H9 (cell line): Measurements from ENCODE around the gene ADAMTSL3. TPM values are rescaled to one million over a fixed set of nuclear protein-coding genes. Genes with fewer than 3 reads are reported as not detected.

Experiments used
- DNase-seq: peaks from one replicate; pipeline ENCODE4 v3.0.0-alpha.2; 2017
- H2AFZ ChIP-seq: one replicate; pipeline ENCODE4 v1.6.1; 2013; ENCODE audit warnings: mild to moderate bottlenecking, low read length, control low read depth, moderate library complexity
- H2AK5ac ChIP-seq: 2 replicates; pipeline ENCODE4 v1.6.1; 2013; ENCODE audit warnings: low read length, control low read depth, mixed read lengths; ENCODE audit not compliant: insufficient read length
- H2BK120ac ChIP-seq: one replicate; pipeline ENCODE4 v1.6.1; 2013; ENCODE audit warnings: low read depth, mild to moderate bottlenecking, low read length, control low read depth, inconsistent platforms; ENCODE audit not compliant: poor library complexity, severe bottlenecking
- H2BK12ac ChIP-seq: 2 replicates; pipeline ENCODE4 v1.6.1; 2013; ENCODE audit warnings: low read length, control low read depth, mixed read lengths, low read depth; ENCODE audit not compliant: insufficient read length
- H2BK15ac ChIP-seq: 2 replicates; pipeline ENCODE4 v1.6.1; 2013; ENCODE audit warnings: low read depth, low read length, control low read depth
- H2BK20ac ChIP-seq: one replicate; pipeline ENCODE4 v1.6.1; 2013; ENCODE audit warnings: low read depth, mild to moderate bottlenecking, low read length, control low read depth, inconsistent platforms; ENCODE audit not compliant: poor library complexity, severe bottlenecking
- H2BK5ac ChIP-seq: 2 replicates; pipeline ENCODE4 v1.6.1; 2013; ENCODE audit warnings: low read length, control low read depth, mixed read lengths; ENCODE audit not compliant: insufficient read length
- H3K14ac ChIP-seq: 2 replicates; pipeline ENCODE4 v1.6.1; 2013; ENCODE audit warnings: low read length, control low read depth; ENCODE audit not compliant: insufficient read depth
- H3K18ac ChIP-seq: 2 replicates; pipeline ENCODE4 v1.6.1; 2013; ENCODE audit warnings: low read depth, mild to moderate bottlenecking, mixed read lengths, low read length, control low read depth; ENCODE audit not compliant: insufficient read length
- H3K23ac ChIP-seq: 2 replicates; pipeline ENCODE4 v1.6.1; 2013; ENCODE audit warnings: low read length, control low read depth, mixed read lengths, low read depth; ENCODE audit not compliant: insufficient read length
- H3K23me2 ChIP-seq: 2 replicates; pipeline ENCODE4 v1.6.1; 2013; ENCODE audit warnings: low read depth, mild to moderate bottlenecking, mixed read lengths, low read length, control low read depth; ENCODE audit not compliant: insufficient read length, poor library complexity, severe bottlenecking
- H3K27ac ChIP-seq: 2 replicates; pipeline ENCODE4 v1.5.1; 2013; ENCODE audit warnings: low read length, control low read depth, mixed read lengths, low read depth; ENCODE audit not compliant: insufficient read length
- H3K27me3 ChIP-seq: 2 replicates; pipeline ENCODE4 v1.6.1; 2013; ENCODE audit warnings: low read length, control low read depth, inconsistent platforms; ENCODE audit not compliant: insufficient read depth
- H3K4ac ChIP-seq: 2 replicates; pipeline ENCODE4 v1.6.1; 2013; ENCODE audit warnings: low read depth, mild to moderate bottlenecking, control low read depth, inconsistent platforms, low read length, moderate library complexity
- H3K4me1 ChIP-seq: 2 replicates; pipeline ENCODE4 v1.6.1; 2013; ENCODE audit warnings: low read length, control low read depth, inconsistent platforms; ENCODE audit not compliant: insufficient read depth
- H3K4me2 ChIP-seq: 2 replicates; pipeline ENCODE4 v1.6.1; 2013; ENCODE audit warnings: low read length, control low read depth, mixed read lengths; ENCODE audit not compliant: insufficient read length, insufficient read depth
- H3K56ac ChIP-seq: 2 replicates; pipeline ENCODE4 v1.6.1; 2013; ENCODE audit warnings: low read depth, mild to moderate bottlenecking, mixed read lengths, low read length, control low read depth; ENCODE audit not compliant: insufficient read length
- H3K79me1 ChIP-seq: 2 replicates; pipeline ENCODE4 v1.6.1; 2013; ENCODE audit warnings: low read depth, mild to moderate bottlenecking, moderate library complexity, low read length, control low read depth, inconsistent platforms; ENCODE audit not compliant: insufficient read depth, poor library complexity, severe bottlenecking
- H3K79me2 ChIP-seq: 2 replicates; pipeline ENCODE4 v1.6.1; 2013; ENCODE audit warnings: low read length, control low read depth, inconsistent platforms; ENCODE audit not compliant: insufficient read depth
- H3K9ac ChIP-seq: 2 replicates; pipeline ENCODE4 v1.6.1; 2013; ENCODE audit warnings: low read length, control low read depth, mixed read lengths; ENCODE audit not compliant: insufficient read length; ENCODE audit errors: extremely low read depth
- H3K9me3 ChIP-seq: one replicate; pipeline ENCODE4 v1.6.1; 2013; ENCODE audit warnings: low read depth, low read length, inconsistent platforms; ENCODE audit not compliant: control insufficient read depth
- H3T11ph ChIP-seq: one replicate; pipeline ENCODE4 v1.6.1; 2013; ENCODE audit warnings: mild to moderate bottlenecking, low read length, control low read depth, inconsistent platforms
- H4K20me1 ChIP-seq: one replicate; pipeline ENCODE4 v1.6.1; 2013; ENCODE audit not compliant: control insufficient read depth, insufficient read length, insufficient read depth
- H4K5ac ChIP-seq: 2 replicates; pipeline ENCODE4 v1.6.1; 2013; ENCODE audit warnings: low read depth, mild to moderate bottlenecking, mixed read lengths, low read length, control low read depth; ENCODE audit not compliant: insufficient read length
- H4K8ac ChIP-seq: replicated peaks from 2 replicates; pipeline ENCODE4 v1.6.1; 2013; ENCODE audit warnings: low read length, control low read depth, mixed read lengths, low read depth; ENCODE audit not compliant: insufficient read length
- H4K91ac ChIP-seq: 2 replicates; pipeline ENCODE4 v1.6.1; 2013; ENCODE audit warnings: low read depth, mild to moderate bottlenecking, moderate library complexity, mixed read lengths, low read length, control low read depth; ENCODE audit not compliant: insufficient read length
- H3K27ac Mint-ChIP-seq, 3 experiments: 2 replicates in 2 of 3; 3 replicates in 1 of 3; pipeline ENCODE4 v1.8.0; 2020 to 2021; ENCODE audit warnings: mixed read lengths in 3 of 3, mild to moderate bottlenecking in 1 of 3, moderate library complexity in 1 of 3
- H3K27me3 Mint-ChIP-seq: 2 replicates; pipeline ENCODE4 v1.8.0; 2021; ENCODE audit warnings: low read depth, mild to moderate bottlenecking, moderate library complexity, mixed read lengths
- H3K36me3 Mint-ChIP-seq, 3 experiments: 2 replicates in 2 of 3; 3 replicates in 1 of 3; pipeline ENCODE4 v1.8.0; 2020 to 2021; ENCODE audit warnings: low read depth in 3 of 3, mixed read lengths in 3 of 3; ENCODE audit not compliant: insufficient read depth in 1 of 3
- H3K4me1 Mint-ChIP-seq, 2 experiments: 2 replicates each; pipeline ENCODE4 v1.8.0; 2020; ENCODE audit warnings: mixed read lengths in 2 of 2
- H3K4me3 Mint-ChIP-seq, 2 experiments: 2 replicates in 1 of 2; 3 replicates in 1 of 2; pipeline ENCODE4 v1.8.0; 2020 to 2021; ENCODE audit warnings: mild to moderate bottlenecking in 2 of 2, mixed read lengths in 2 of 2, moderate library complexity in 1 of 2
- H3K9me3 Mint-ChIP-seq, 2 experiments: 2 replicates in 1 of 2; 3 replicates in 1 of 2; pipeline ENCODE4 v1.8.0; 2020; ENCODE audit warnings: mild to moderate bottlenecking in 2 of 2, mixed read lengths in 2 of 2, moderate library complexity in 1 of 2
- WGBS: extraction: QIAGEN DNeasy Blood & Tissue Kit; methylation state at CpG from one replicate; pipeline ENCODE4 v1.1.7; 2013; ENCODE audit warnings: missing lambda C conversion rate, low lambda C conversion rate, mixed read lengths; ENCODE audit not compliant: insufficient read length; ENCODE audit errors: extremely low coverage; 5-methylcytosine and 5-hydroxymethylcytosine counted together
- total RNA-seq: library from RNA; stranded (reverse); gene quantifications from 2 replicates; pipeline ENCODE4 v1.2.1, GENCODE V29; 2021
- TF ChIP-seq, protein P1 (sequence below): fragments of 200-600 bp; sonication (generic); conservative IDR thresholded peaks from 3 replicates; pipeline ENCODE4 v1.8.0; 2021; ENCODE audit warnings: antibody characterized with exemption, mild to moderate bottlenecking

Gene ADAMTSL3
- total RNA-seq, 1 experiment from 2014 or later = 0.39 TPM

DNA sequence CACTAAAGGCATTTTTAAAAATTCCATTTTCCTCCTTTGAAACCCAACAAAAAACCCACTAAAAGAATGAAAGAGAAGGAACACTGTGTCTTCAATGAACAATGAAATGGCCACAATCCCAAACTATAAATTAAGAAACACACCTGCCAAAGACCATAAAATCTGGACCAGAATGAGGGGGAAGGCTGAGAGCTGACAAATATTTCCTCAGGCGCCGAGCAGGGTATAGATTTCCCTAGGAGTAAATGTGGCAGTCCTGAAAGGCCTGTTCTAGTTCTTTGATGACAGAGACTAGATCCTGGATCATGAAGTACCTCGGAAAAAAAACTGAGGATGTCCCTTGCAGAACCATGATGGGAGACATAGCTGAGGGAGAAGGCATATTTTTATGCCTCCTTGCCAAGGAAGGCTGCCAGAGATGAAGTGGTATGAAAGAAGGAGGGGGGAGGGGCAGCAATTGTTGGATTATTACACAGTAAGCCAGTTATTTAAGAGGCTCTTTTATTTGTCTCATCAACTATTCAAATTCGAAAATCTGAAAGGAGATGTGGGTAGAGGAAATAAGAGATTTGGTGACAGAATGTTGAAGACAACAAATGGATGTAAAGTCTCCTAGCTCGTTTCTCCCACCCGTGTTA, 306.4 kb downstream of the ADAMTSL3 start:
- no peak overlapping the region for H2BK12ac ChIP-seq
- H3K27me3 ChIP-seq = no peaks in the 10 kb centered on the region
- no peak overlapping the region for H2BK20ac ChIP-seq

More for the DNA sequence above, 306.4 kb downstream of the ADAMTSL3 start:
- Histone ChIP-seq H3K18ac (no peak overlapping the region), H2BK120ac (no peak overlapping the region), H3K56ac (no peak overlapping the region), H3K4me1 (no peaks in the 10 kb centered on the region), H2AK5ac (no peak overlapping the region), H4K8ac (no peak overlapping the region), H3K4me2 (no peak overlapping the region), H3K9me3 (no peaks in the 10 kb centered on the region), H3K79me1 (no peaks in the 10 kb centered on the region), H3K27ac (no peak overlapping the region), H3K14ac (no peak overlapping the region), H4K5ac (no peak overlapping the region), H2AFZ (no peak overlapping the region), H4K20me1 (no peaks in the 10 kb centered on the region), H2BK15ac (no peak overlapping the region), H4K91ac (no peak overlapping the region), H3K79me2 (no peaks in the 10 kb centered on the region), H3K23me2 (no peaks in the 10 kb centered on the region), H3K23ac (no peak overlapping the region), H2BK5ac (no peak overlapping the region), H3K9ac (no peak overlapping the region), H3T11ph (no peak overlapping the region), H3K4ac (no peak overlapping the region)
- DNase-seq = no peak
- H3K36me3 Mint-ChIP-seq = no peaks in the 10 kb centered on the region; a peak in 3 of 7 replicates
- peaks cover 11% of the 10 kb centered on the region in 2 experiments; a peak in 4 of 5 replicates for H3K9me3 Mint-ChIP-seq
- TF ChIP-seq, protein P1, sequence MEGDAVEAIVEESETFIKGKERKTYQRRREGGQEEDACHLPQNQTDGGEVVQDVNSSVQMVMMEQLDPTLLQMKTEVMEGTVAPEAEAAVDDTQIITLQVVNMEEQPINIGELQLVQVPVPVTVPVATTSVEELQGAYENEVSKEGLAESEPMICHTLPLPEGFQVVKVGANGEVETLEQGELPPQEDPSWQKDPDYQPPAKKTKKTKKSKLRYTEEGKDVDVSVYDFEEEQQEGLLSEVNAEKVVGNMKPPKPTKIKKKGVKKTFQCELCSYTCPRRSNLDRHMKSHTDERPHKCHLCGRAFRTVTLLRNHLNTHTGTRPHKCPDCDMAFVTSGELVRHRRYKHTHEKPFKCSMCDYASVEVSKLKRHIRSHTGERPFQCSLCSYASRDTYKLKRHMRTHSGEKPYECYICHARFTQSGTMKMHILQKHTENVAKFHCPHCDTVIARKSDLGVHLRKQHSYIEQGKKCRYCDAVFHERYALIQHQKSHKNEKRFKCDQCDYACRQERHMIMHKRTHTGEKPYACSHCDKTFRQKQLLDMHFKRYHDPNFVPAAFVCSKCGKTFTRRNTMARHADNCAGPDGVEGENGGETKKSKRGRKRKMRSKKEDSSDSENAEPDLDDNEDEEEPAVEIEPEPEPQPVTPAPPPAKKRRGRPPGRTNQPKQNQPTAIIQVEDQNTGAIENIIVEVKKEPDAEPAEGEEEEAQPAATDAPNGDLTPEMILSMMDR = no peak
- H3K27me3 Mint-ChIP-seq = peaks cover 5% of the 10 kb centered on the region; the same call in 1 of the 2 replicates
- H3K4me3 Mint-ChIP-seq = no peak overlapping the region
- H3K4me1 Mint-ChIP-seq = peaks cover 5 to 16% of the 10 kb centered on the region in 2 experiments; a peak in 3 of 4 replicates
- WGBS = no CpG with 5 or more reads among the region's 6 CpGs
- no peak overlapping the region for H3K27ac Mint-ChIP-seq
